ENCODE data around the gene DCDC2C. TPM values are rescaled to one million over a fixed set of nuclear protein-coding genes. Genes with fewer than 3 reads are reported as not detected.

The DCDC2C gene
- total RNA-seq, 6 experiments from 2014 or later, result not detected

- DNase-seq, result no peak
- H3K36me3 Mint-ChIP-seq (ENCODE audit: low read depth), result no peaks in the 10 kb centered on the region
- H3K4me3 Mint-ChIP-seq, result no peak overlapping the region
- no peak for TF ChIP-seq CTCF (IDR thresholded peaks at IDR 0.05)
- no peaks in the 10 kb centered on the region for H3K27me3 Mint-ChIP-seq (ENCODE audit: insufficient read depth)
- no peak overlapping the region for H3K27ac Mint-ChIP-seq
- H3K4me1 Mint-ChIP-seq (ENCODE audit: low read depth), result no peaks in the 10 kb centered on the region
- peaks cover 67% of the 10 kb centered on the region for H3K9me3 Mint-ChIP-seq
Observed at GRCh38 chr2:3895021-3895420, 191.6 kb downstream of the DCDC2C start.

Other genes with a start within 250 kb of the DCDC2C start
- 10 to 100 TPM; 66.6 to 94.2 (median 75.5) TPM for gene ADI1, start 184.0 kb upstream of the DCDC2C start, total RNA-seq (2021; fragmentation: NEBNext Ultra II Directional; extraction: Animal tissue kit (Norgen Biotek cat#: 25700))
- 10 to 100 TPM; 36.9 to 43.6 (median 39.7) TPM for gene RNASEH1, start 145.2 kb upstream of the DCDC2C start, total RNA-seq (2021; fragmentation: NEBNext Ultra II Directional; extraction: Animal tissue kit (Norgen Biotek cat#: 25700))
- gene RPS7, start 128.3 kb upstream of the DCDC2C start, total RNA-seq (2021; fragmentation: NEBNext Ultra II Directional; extraction: Animal tissue kit (Norgen Biotek cat#: 25700)), result 1,000 to 10,000 TPM; 1,288 to 1,437 (median 1,316) TPM
- not detected for gene COLEC11, start 108.5 kb upstream of the DCDC2C start, total RNA-seq (2021; fragmentation: NEBNext Ultra II Directional; extraction: Animal tissue kit (Norgen Biotek cat#: 25700))
- not detected for gene ALLC, start 45.4 kb upstream of the DCDC2C start, total RNA-seq (2021; fragmentation: NEBNext Ultra II Directional; extraction: Animal tissue kit (Norgen Biotek cat#: 25700))

Data from HFFc6 (cell line).